GM10248 (cell line): ENCODE results near the gene FTO.
"Not testable (repeated sequence)": the region's sequence is repeated elsewhere in the genome, so short reads cannot be mapped to it uniquely, and the experiment has no call there.

Experiments used
- CTCF ChIA-PET: fragments of 300-600 bp; sonication (Branson Sonifier 250); formaldehyde crosslinking; extraction: SDS; loops from one replicate; lab custom pipeline; 2021; ENCODE audit warnings: antibody characterized with exemption; lab: Yijun Ruan, JAX
- POLR2A ChIA-PET: fragments of 350-650 bp; sonication (Branson Sonifier 250); formaldehyde crosslinking; extraction: SDS; loops from one replicate; lab custom pipeline; 2020; ENCODE audit warnings: antibody characterized with exemption; lab: Yijun Ruan, JAX
- DNase-seq: peaks from one replicate; pipeline ENCODE4 v3.0.0; 2012; ENCODE audit errors: extremely low spot score
- TF ChIP-seq, protein P1 (sequence below): IDR thresholded peaks from 2 replicates; pipeline ENCODE4 v1.5.1; 2012; ENCODE audit warnings: mild to moderate bottlenecking, low read depth; ENCODE audit errors: extremely low read depth, missing control alignments, control extremely low read depth

The FTO gene

DNA sequence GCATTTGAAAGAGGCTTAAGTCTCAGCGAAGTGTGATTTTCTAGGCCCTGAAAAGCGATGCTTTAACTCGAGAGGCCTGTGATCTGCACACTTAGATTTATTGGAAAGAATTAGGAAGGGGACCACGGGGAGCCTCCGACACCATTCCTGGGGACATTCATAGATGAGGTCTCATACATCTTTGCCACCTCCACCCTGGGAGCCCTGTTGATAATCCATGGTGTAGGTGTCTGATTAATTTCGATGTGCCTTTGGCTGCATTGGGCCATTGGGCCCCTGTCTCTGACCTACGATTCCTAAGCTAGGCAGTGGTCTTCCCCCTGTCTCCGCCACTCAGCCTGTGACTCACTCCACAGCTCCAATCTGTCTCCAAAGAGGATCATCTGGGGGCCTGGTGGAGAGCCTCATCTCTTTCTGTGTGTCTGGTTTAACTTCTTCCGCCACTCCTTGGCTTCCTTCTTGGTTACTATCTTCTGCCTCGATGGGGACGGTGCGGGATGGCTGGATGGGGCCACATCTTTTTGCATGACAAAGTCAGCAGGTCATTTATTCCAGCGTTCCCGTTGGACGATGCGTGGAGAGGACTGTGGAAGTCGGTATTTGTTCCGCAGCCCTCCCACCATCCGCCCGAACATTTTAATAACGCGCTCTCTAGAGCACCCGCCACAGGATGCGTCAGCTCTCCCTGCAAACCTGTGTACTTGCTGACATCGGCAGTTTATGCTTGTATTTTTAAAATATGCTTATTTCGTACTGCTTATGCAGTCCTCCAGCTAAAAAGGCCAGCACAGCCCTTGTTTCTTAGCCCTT, 473.3 kb downstream of the FTO start:
- DNase-seq, result no peak
- ChIA-PET CTCF (no interaction called here), POLR2A (no interaction called here)
- TF ChIP-seq, protein P1, sequence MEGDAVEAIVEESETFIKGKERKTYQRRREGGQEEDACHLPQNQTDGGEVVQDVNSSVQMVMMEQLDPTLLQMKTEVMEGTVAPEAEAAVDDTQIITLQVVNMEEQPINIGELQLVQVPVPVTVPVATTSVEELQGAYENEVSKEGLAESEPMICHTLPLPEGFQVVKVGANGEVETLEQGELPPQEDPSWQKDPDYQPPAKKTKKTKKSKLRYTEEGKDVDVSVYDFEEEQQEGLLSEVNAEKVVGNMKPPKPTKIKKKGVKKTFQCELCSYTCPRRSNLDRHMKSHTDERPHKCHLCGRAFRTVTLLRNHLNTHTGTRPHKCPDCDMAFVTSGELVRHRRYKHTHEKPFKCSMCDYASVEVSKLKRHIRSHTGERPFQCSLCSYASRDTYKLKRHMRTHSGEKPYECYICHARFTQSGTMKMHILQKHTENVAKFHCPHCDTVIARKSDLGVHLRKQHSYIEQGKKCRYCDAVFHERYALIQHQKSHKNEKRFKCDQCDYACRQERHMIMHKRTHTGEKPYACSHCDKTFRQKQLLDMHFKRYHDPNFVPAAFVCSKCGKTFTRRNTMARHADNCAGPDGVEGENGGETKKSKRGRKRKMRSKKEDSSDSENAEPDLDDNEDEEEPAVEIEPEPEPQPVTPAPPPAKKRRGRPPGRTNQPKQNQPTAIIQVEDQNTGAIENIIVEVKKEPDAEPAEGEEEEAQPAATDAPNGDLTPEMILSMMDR, result no peak

DNA sequence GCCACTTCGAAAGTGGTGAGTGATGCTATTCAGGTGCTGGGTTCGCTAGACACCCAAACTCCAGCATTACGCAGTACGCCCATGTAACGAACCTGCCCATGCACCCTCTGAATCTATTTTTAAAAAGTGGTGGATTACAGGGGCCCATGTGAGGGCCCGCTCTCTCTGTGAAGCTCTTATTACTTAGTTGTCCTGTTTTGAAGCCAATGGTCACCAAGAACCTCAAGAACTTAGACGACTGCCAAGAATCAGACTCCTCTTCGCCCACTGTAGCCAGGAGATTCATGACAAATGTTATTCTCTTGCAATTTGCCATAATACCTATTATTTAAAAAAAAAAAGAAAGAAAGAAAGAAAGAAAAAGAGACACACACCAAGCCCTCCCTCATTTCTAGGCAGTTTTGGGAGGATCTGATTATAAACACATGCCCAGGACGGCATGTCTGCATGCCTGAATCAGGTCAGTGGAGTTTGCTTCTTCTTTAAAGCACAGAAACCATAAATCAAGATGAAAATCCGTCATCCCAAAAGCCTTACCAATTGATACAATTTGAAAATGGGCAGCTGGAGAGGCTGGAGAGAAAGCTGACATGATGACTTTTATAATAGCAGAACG, 474.0 kb downstream of the FTO start:
- TF ChIP-seq, protein P1, result no peak
- DNase-seq, result no peak
- POLR2A ChIA-PET, result no interaction called here
- CTCF ChIA-PET, result no interaction called here

DNA sequence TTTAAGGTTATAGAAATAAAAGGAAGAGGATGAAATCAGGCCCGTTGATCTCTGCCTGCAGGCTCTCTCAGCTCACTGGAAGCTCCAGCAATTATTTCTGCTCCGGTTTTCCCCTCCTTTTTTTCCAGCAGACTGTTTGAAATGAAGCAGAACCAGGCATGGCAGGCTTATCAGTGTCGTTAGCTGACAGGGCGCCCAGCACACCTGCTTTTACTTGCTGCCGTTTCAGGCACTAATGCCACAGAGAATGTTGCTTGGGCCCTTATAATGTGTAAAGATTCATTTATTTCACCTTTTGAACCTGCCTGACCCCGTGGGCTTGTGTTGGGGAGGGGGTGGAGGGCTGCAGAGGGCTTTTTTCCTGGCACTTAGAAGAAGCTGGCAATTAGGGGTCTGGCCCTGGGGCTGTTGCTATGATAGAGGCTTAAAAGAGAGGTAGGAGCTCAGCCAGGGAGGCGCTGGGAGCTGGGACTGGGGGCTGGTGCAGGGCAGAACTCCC, 474.6 kb downstream of the FTO start:
- POLR2A ChIA-PET, result no interaction called here
- no peak for DNase-seq
- CTCF ChIA-PET, result interaction anchor here (0.9 kb wide), 1 partner anchor 27 kb away, joined by 3 read pairs; no protein-coding TSS in a partner anchor
- TF ChIP-seq, protein P1, result no peak

DNA sequence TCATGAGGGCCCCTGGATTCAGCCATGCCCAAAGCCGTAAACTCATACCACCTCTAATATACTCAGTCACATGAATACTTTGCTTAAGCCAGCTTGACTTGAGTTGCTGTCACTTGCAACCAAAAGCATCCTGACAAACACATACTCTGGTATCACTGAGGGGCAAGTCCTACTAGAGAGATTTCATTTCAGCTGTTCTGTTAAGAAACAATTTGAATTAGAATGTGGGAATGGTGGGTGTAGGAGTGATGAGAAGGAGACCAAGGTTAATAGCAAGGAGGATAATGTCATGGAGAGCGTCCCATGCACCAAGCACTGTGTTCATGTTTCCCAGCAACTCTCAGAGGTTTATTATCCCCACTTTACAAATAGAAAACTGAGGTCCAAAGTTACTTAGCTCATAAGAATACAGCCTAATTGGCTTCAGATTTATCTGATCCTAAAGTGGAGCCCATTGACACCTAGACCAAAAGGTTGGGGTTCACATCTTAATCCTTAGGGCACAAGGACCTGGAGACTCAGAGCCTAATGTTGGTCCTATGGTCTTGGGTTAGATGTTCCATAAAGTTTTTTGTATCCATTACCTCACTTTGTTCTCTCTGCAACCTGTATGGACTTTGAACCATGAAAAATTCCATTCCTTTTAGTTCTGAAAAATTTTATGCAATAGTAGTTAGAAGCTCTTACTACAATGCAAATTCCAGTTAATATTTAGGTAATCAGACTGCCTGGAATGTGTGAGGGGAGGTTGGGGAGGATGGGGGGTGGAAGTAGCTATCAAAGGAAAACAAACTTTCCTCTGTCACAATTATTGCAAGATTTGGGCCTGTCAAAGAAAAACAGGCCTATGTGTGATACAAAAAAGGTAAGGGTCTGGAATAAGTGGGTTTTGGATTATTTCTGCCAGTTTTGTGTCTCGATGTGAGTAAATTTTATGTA, 476.7 kb downstream of the FTO start:
- ChIA-PET POLR2A (no interaction called here), CTCF (interaction anchor here (0.9 kb wide), 1 partner anchor 12 kb away, joined by 3 read pairs; no protein-coding TSS in a partner anchor)
- TF ChIP-seq, protein P1, result no peak
- DNase-seq, result no peak

DNA sequence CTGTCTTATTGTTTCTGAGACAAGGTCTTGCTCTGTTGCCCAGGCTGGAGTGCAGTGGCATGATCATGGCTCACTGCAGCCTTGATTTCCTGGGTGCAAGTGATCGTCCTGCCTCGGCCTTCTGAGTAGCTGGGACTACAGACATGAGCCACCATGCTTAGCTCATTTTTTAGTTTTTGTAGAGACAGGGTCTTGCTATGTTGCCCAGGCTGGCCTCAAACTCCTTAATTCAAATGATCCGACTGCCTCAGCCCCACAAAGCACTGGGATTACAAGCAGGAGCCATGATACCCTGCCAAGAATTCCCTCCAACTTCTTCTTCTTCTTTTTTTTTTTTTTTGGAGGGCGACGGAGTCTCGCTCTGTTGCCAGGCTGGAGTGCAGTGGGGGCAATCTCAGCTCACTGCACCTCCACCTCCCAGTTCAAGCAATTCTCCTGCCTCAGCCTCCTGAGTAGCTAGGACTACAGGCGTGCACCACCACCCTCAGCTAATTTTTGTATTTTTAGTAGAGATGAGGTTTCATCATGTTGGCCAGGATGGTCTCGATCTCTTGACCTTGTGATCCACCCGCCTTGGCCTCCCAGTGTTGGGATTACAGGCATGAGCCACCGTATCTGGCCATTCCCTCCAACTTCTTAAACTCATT, 477.9 kb downstream of the FTO start:
- POLR2A ChIA-PET, DNase-seq: not testable (repeated sequence)
- CTCF ChIA-PET, result interaction anchor here (0.9 kb wide), 1 partner anchor 10 kb away, joined by 3 read pairs; no protein-coding TSS in a partner anchor

DNA sequence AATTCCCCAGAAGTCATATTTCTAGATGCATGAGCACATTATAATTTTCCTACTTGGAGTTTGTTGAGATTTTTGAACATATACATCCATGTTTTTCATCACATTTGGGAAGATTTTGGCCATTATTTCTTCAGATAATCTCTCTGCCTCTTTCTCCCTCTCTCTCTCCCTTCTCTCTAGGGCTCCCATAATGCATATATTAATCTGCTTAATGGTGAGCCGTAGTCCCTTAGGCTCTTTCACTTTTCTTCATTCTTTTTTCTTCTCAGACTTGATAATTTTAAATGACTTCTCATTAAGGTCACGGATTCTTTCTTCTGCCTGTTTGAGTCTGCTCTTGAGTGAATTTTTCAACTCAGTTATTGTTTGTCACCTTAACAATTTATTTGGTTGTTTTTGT, 481.1 kb downstream of the FTO start:
- TF ChIP-seq, protein P1, result no peak
- ChIA-PET POLR2A (no interaction called here), CTCF (no interaction called here)
- no peak for DNase-seq
